Measurements from ENCODE around the gene HOXD11.

The HOXD11 gene

DNA sequence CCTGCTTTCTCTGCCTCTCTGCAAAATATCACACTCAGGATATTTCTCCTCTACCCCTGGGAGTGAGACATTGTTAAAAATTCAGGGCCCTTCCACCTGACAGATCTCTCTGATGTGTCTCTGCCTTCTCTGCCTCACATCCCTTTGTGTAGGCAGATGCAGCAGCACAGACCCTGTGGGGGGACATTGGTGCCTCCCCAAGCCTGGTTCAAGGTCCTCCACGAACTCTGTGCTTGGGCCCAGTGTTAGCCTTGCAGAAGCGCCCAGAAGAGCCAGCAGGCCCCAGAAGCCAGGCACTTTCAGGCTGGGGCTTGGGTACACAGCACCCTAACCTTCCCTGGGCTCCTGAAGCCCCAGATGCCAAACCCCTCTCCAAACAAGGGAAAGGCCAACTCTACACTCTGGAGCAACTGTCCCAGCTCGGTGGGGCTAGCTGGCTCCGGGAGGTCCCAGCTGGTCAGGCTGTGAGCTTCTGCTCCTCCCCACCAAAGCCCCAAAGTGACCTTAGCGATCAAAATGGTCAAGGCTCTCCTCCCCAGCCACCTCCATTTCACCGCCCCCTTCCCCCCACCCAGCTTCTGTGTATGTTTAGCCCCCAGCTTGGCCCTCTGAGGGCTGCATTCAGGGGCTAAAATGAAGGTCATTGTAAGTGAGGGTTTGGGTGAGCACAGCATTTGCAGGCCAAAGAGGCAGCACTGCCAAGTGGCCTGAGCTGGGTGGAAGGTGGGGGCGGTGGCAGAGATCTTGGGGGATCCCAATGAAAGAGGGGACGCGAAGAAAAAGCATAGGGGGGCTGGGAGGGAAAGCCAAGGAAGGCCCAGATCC lies 18.1 kb downstream of the HOXD11 start:
- POLR2A ChIA-PET (ENCODE audit: low non-redundant PET), result interaction anchor here (0.6 kb wide), 1 partner anchor 1578 kb away, joined by 3 read pairs; no protein-coding TSS in a partner anchor
- TF ChIP-seq CTCF (conservative IDR thresholded peaks at IDR 0.05; ENCODE audit: low read depth), result no peak
- DNase-seq (ENCODE audit: low spot score), result no peak
- peak overlapping the region; percentile 29 for H3K27ac ChIP-seq
- CTCF ChIA-PET, result interaction anchor here (0.7 kb wide), 1 partner anchor 324 kb away, joined by 4 read pairs; no protein-coding TSS in a partner anchor

- H3K27ac ChIP-seq, result peak overlapping the region; percentile 29
- ChIA-PET POLR2A (ENCODE audit: low non-redundant PET) (interaction anchor here (0.6 kb wide), 1 partner anchor 1577 kb away, joined by 3 read pairs; no protein-coding TSS in a partner anchor), CTCF (interaction anchor here (0.7 kb wide), 1 partner anchor 324 kb away, joined by 4 read pairs; no protein-coding TSS in a partner anchor)
- DNase-seq (ENCODE audit: low spot score), result no peak
- TF ChIP-seq CTCF (conservative IDR thresholded peaks at IDR 0.05; ENCODE audit: low read depth), result no peak
These were observed 18.6 kb downstream of the HOXD11 start for GRCh38 chr2:176125772-176126054.

DNA sequence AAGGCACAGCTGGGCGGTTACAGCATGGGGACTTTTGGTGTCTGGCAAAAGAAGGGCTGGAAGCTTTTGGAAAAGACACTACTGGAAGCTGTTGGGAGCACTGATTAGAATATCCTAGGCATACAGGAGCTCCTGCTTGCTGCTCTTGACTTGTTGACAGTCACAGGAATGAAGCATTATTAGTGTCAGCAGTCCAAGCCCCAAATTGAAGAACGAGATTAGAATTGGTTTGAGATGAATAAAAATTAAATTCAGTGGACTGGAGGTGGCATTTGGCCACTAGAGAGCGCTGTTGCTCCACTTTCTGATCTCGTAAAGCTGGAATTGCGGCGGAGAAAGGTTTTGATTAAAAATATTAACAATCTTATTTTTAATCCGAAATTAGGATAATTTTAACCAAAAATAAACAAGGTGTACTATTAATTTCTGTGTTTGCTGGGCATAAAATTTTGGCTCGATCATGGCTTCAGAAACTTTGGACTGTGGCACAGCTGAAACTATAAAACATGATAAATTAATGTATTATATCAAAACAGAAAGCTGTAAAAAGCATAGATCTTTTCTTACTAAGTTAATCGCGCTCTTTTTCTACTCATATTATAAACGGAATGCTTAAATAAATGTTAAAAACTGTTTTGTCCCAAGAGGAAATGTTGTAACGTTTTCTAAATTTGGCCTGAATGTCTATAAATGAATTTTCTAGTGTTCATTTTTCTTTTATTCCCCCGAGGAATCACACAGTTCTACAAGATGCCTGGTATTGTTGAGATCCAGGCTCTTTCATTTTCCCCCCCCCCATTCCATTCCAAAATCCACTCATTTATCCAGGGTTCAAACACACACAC lies 20.1 kb downstream of the HOXD11 start:
- DNase-seq (ENCODE audit: low spot score), result no peak
- peak; percentile 89 for TF ChIP-seq CTCF (conservative IDR thresholded peaks at IDR 0.05; ENCODE audit: low read depth)
- no peak overlapping the region for H3K27ac ChIP-seq
- CTCF ChIA-PET, result interaction anchor here (0.5 to 3.2 kb wide), 28 partner anchors 9 to 1022 kb away, joined by 3 to 42 read pairs (median 4); no protein-coding TSS in a partner anchor
- POLR2A ChIA-PET (ENCODE audit: low non-redundant PET), result no interaction called here

- ChIA-PET CTCF (interaction anchor here (0.7 to 3.2 kb wide), 8 partner anchors 13 to 1021 kb away, joined by 3 to 42 read pairs (median 5); no protein-coding TSS in a partner anchor), POLR2A (ENCODE audit: low non-redundant PET) (no interaction called here)
- no peak overlapping the region for H3K27ac ChIP-seq
- no peak for DNase-seq (ENCODE audit: low spot score)
- TF ChIP-seq CTCF (conservative IDR thresholded peaks at IDR 0.05; ENCODE audit: low read depth), result no peak
These were observed 20.6 kb downstream of the HOXD11 start for GRCh38 chr2:176127774-176128072.

GRCh38 chr2:176128172-176128981 lies 21.3 kb downstream of the HOXD11 start:
- CTCF ChIA-PET, result interaction anchor here (1.1 to 3.2 kb wide), 3 partner anchors 12 to 524 kb away, joined by 4 to 42 read pairs (median 4); no protein-coding TSS in a partner anchor
- no peak for TF ChIP-seq CTCF (conservative IDR thresholded peaks at IDR 0.05; ENCODE audit: low read depth)
- peak overlapping the region; percentile 93 for H3K27ac ChIP-seq
- POLR2A ChIA-PET (ENCODE audit: low non-redundant PET), result no interaction called here
- DNase-seq (ENCODE audit: low spot score), result no peak

Measured in RWPE1 (cell line).